ENCODE results near the gene NRTN.

The NRTN gene

DNA sequence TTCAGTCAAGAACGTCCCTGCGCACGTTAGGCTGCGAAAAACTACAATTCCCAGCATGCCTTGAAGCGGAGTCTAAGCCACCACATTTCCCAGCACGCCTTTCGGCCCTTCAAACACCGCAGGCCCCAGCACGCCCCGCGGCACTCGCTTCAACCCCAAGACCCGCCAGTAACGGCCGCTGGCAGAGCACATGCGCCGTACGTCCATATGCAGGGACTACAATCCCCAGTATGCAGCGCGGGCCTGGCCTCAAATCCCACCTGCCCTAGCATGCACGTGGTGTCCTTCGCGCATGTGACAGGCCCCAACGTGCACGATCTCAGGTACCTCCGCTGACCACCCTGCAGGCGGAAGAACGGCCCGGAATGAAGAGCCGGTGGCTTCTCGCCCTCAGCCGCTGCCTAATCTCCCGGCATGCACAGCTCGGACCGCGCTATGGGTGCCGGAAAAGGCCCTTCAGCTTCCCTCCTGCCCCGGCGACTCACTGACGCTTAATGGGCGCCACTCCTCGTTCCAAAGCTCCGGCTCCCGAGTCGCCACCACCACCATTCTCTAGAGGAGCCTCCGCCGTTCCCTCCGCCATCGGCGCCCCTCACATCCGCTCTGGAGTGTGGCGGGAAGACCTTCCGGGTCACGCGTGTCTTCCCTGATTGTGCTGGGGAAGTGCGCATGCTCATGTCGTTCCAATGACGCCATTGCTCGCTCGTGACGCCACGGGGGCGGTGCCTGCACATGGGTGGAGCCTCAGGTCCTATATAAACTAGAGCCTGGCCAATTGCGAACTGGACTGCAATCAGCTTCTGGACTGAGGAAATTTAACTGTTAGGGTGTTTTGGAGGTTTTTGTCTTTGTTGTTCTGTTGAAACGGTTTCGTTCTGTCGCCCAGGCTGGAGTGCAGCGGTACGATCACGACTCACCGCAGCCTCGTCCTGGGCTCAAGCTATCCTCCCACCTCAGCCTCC lies 14.0 kb upstream of the NRTN start, which contains the start of gene DUS3L:
Gene DUS3L, minus strand, starts transcription at position 605 of the 962 bp plus-strand sequence. Its CDS starts 22 bp downstream, at position 583.
- TF ChIP-seq, protein P1, sequence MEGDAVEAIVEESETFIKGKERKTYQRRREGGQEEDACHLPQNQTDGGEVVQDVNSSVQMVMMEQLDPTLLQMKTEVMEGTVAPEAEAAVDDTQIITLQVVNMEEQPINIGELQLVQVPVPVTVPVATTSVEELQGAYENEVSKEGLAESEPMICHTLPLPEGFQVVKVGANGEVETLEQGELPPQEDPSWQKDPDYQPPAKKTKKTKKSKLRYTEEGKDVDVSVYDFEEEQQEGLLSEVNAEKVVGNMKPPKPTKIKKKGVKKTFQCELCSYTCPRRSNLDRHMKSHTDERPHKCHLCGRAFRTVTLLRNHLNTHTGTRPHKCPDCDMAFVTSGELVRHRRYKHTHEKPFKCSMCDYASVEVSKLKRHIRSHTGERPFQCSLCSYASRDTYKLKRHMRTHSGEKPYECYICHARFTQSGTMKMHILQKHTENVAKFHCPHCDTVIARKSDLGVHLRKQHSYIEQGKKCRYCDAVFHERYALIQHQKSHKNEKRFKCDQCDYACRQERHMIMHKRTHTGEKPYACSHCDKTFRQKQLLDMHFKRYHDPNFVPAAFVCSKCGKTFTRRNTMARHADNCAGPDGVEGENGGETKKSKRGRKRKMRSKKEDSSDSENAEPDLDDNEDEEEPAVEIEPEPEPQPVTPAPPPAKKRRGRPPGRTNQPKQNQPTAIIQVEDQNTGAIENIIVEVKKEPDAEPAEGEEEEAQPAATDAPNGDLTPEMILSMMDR (conservative IDR thresholded peaks at IDR 0.05; ENCODE audit: low read depth, low read length), result no peak
- H3K4me3 ChIP-seq (ENCODE audit: low read depth, low read length), result peak within 1 kb of the TSS; percentile 97
- DNase-seq (ENCODE audit: low read depth), result peak; percentile 100

- DNase-seq (ENCODE audit: low read depth), result no peak
- TF ChIP-seq, protein P1 (conservative IDR thresholded peaks at IDR 0.05; ENCODE audit: low read depth, low read length), result no peak
- H3K4me3 ChIP-seq (ENCODE audit: low read depth, low read length), result no peak overlapping the region
Observed at GRCh38 chr19:5792224-5792623, 12.6 kb upstream of the NRTN start.

GRCh38 chr19:5793188-5793587 lies 11.7 kb upstream of the NRTN start:
- H3K4me3 ChIP-seq (ENCODE audit: low read depth, low read length), result no peak overlapping the region
- TF ChIP-seq, protein P1 (conservative IDR thresholded peaks at IDR 0.05; ENCODE audit: low read depth, low read length), result no peak
- DNase-seq (ENCODE audit: low read depth), result no peak

GRCh38 chr19:5795382-5795919 lies 9.4 kb upstream of the NRTN start:
- TF ChIP-seq, protein P1 (conservative IDR thresholded peaks at IDR 0.05; ENCODE audit: low read depth, low read length), result no peak
- no peak for DNase-seq (ENCODE audit: low read depth)
- H3K4me3 ChIP-seq (ENCODE audit: low read depth, low read length), result no peak overlapping the region

DNA sequence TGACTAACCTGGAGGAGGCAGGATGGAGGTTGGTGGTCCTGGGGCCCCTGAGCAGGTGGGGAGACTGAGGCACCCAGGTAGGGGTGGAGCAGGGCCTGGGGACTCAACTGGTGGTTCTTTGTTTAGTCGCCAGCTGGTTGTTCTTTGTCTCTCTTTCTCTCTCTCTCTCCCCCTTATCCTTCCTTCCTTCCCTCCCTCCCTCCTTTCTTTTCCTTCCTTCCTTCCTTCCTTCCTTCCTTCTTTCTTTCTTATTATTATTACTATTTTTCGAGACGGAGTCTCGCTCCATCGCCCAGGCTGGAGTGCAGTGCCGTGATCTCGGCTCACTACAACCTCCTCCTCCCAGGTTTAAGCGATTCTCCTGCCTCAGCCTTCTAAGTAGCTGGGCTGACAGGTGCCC lies 6.6 kb upstream of the NRTN start:
- TF ChIP-seq, protein P1 (conservative IDR thresholded peaks at IDR 0.05; ENCODE audit: low read depth, low read length), result no peak
- no peak overlapping the region for H3K4me3 ChIP-seq (ENCODE audit: low read depth, low read length)
- DNase-seq (ENCODE audit: low read depth), result no peak

DNA sequence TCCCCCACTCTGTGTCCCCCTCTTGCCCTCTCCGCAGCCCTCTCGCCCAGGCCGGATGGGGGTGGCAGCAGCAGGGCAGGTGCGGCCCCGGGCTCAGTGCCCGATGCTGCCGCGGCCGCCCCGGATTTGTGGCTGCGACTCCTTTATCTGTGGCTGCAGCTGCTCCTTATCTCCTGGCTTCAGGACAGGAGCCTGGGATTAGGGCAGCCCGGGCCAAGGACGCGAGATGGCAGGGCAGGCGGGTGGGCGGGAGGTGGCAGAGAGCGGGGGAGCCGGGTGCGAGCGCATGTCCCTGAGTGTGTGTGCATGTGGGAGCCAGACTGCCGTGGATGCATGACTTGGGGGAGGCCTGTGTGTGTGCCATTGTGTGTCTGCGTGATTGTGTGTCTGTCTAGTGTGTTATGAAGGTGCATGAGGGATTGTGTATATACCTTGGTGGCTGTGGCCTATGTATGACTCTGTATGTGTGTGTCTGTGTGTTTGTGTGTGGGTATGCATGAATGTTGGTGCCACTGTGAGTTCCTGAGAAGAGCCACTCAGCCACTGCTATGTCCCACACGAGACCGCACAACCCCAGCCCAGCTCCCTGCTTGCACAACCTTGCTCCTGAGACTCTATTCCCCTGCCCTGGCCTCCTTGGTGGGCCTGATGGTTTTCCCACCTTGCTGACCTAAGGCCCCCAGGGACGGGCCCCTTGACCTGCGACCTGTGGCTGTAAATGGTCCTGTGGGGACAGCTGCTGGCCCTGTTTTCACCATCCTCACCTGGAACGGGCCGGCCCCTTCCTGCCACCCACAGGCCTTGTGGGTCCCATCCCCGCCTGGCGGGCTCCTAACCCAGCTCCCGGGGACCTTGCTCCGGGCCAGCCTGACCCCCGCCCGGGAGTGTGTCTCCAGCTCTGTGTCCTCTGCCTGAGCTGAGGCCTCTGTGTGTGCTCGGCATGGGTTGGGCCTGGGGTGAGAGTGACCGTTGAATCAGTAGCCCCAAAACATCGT lies 5.3 kb upstream of the NRTN start:
- no peak for DNase-seq (ENCODE audit: low read depth)
- TF ChIP-seq, protein P1 (conservative IDR thresholded peaks at IDR 0.05; ENCODE audit: low read depth, low read length), result no peak
- H3K4me3 ChIP-seq (ENCODE audit: low read depth, low read length), result no peak overlapping the region
